GM13976 (cell line): ENCODE measurements around the gene ADGRL1.
"Not testable (repeated sequence)": the region's sequence is repeated elsewhere in the genome, so short reads cannot be mapped to it uniquely, and the experiment has no call there.

Experiments
- DNase-seq: peaks from one replicate; pipeline ENCODE4 v3.0.0; 2012; ENCODE audit warnings: low spot score
- in situ Hi-C: fragments of 300-500 bp; cut with MboI; formaldehyde crosslinking; loops from one replicate; pipeline ENCODE4 v1.12.0; 2022; ENCODE audit warnings: low sequenced_read_pairs, mixed read lengths, inconsistent platforms; ENCODE audit not compliant: unreplicated experiment
- TF ChIP-seq, protein P1 (sequence below): IDR thresholded peaks from 2 replicates; pipeline ENCODE4 v1.5.1; 2012; ENCODE audit warnings: borderline replicate concordance, mild to moderate bottlenecking; ENCODE audit not compliant: insufficient read depth; ENCODE audit errors: extremely low read depth, missing control alignments, control extremely low read depth

The ADGRL1 gene

GRCh38 chr19:14237014-14237941, 31.3 kb upstream of the ADGRL1 start:
- in situ Hi-C loops: no loop called here
- TF ChIP-seq, protein P1, sequence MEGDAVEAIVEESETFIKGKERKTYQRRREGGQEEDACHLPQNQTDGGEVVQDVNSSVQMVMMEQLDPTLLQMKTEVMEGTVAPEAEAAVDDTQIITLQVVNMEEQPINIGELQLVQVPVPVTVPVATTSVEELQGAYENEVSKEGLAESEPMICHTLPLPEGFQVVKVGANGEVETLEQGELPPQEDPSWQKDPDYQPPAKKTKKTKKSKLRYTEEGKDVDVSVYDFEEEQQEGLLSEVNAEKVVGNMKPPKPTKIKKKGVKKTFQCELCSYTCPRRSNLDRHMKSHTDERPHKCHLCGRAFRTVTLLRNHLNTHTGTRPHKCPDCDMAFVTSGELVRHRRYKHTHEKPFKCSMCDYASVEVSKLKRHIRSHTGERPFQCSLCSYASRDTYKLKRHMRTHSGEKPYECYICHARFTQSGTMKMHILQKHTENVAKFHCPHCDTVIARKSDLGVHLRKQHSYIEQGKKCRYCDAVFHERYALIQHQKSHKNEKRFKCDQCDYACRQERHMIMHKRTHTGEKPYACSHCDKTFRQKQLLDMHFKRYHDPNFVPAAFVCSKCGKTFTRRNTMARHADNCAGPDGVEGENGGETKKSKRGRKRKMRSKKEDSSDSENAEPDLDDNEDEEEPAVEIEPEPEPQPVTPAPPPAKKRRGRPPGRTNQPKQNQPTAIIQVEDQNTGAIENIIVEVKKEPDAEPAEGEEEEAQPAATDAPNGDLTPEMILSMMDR: no peak
- no peak for DNase-seq

DNA sequence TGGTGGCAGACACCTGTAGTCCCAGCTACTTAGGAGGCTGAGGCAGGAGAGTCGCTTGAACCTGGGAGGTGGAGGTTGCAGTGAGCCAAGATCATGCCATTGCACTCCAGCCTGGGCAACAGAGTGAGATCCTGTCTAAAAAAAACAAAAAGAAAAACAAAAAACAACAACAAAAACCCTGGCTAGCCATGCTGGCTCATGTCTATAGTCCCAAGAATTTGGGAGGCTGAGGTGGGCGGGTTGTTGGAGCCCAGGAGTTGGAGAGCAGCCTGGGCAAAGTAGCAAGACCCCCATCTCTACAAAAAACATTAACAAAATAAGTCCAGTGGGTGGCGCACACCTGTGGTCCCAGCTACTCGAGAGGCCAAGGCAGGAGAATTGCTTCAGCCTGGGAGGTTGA, 27.0 kb upstream of the ADGRL1 start:
- DNase-seq, in situ Hi-C loops: not testable (repeated sequence)

DNA sequence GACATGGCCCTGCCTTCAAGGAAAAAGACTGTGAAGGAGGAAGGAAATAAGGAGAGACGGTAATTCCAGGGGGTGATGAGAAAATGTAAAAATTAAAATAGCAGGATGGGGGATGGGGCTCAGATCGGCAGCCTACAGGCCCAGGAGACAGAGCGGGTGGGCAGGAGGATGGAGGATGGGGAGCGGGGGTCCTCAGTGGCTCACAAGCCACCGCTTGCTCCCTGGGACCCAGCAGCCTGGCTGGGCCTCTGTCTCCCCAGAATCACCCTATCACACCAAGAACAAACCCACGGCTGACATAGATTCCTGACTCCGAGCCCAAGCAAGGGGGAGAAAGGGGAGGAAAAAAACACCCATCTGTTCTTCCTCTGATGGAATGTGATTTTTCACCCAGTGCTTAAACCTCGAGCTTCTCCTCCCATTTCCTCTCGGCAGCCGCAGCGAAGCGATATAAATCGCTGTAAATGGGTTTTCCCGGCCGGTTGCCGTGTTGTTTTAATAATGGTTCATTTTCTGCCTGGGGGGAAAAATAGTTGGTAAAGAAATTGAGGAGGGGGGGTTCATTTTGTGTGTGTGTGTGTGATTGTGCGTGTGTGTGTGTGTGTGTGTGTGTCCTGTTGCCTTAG, 22.6 kb upstream of the ADGRL1 start:
- in situ Hi-C loops, DNase-seq: not testable (repeated sequence)

- in situ Hi-C loops, DNase-seq: not testable (repeated sequence)
Measured at GRCh38 chr19:14226498-14226897, 20.5 kb upstream of the ADGRL1 start.

- DNase-seq: no peak
- in situ Hi-C loops: no loop called here
- TF ChIP-seq, protein P1: no peak
Measured at GRCh38 chr19:14222886-14223285, 16.9 kb upstream of the ADGRL1 start.

DNA sequence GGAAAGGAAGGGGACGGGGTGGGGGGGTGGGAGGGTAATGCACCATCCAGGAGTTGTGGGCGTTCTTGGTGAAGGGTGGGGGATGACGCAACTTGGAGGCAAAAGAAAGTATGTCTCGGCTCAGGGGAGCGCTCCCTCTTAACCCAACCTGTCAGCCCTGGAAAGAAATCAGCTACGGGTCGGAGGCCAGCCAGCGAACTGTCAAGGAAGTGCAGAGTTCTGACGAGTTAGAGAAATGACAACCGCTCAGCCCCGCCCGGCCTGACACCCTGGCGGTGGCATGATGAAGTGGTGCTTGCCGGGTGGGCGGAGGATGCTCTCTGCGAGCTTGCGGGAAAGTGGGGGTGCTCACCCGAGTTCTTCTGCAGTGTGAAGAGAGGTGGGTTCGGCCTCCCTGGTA, 15.4 kb upstream of the ADGRL1 start:
- peak; percentile 58 for DNase-seq
- in situ Hi-C loops: not testable (repeated sequence)

DNA sequence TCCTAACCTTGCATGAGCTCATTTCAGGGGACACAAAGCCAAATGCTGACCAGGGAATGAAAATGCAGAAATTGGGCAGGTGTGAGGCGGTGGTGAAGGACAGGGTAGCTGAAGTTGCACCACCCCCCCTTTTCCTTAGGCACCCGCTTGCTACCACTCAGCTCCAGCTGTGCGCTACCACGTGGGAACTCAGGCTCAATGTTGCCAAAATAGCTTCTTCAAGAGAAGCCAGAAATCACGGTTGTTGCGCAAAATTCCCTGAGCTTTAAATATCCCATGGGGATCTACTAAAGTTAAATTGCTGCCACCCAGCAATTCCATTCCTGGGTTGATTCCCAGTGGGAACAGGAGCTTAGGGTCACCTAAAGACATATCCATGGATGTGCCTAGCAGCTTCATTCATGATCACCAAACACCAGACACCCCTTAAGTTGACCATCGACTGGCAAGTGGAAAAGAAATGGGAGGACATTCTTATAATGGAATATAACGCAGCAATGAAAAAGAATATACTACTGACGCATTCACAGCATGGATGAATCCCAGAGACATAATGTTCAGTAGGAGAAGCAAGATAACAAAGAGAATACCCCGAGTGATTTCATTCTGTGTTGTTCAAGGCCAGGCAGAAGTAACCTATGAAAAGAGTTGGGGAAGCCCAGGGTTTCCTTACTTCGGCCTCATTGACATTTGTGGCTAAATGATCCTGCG, 12.8 kb upstream of the ADGRL1 start:
- DNase-seq: no peak
- in situ Hi-C loops: no loop called here
- TF ChIP-seq, protein P1: no peak

DNA sequence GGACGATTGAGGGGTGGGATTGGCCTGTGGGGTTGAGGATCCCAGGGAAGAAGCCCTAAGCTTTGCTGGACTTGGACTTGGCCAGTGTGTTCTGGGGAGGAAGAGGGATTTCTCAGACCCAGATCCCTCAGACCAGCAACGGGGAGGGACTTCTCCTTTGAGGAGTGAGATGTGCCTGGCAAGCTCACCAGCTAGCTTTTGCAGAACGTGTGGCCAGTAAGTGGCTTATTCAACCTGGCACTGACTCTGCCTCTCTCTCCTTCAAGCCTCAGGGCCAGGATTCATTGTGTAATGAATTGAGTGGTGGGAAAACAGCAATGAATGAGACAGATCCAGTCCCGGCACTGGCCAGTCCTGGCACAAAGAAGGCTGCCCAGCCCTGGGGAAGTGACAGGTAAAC, 11.9 kb upstream of the ADGRL1 start:
- DNase-seq, in situ Hi-C loops: not testable (repeated sequence)

- no peak for DNase-seq
- TF ChIP-seq, protein P1: no peak
- in situ Hi-C loops: no loop called here
Measured at GRCh38 chr19:14214580-14214979, 8.6 kb upstream of the ADGRL1 start.

- in situ Hi-C loops, DNase-seq: not testable (repeated sequence)
Measured at GRCh38 chr19:14210182-14210581, 4.2 kb upstream of the ADGRL1 start.

DNA sequence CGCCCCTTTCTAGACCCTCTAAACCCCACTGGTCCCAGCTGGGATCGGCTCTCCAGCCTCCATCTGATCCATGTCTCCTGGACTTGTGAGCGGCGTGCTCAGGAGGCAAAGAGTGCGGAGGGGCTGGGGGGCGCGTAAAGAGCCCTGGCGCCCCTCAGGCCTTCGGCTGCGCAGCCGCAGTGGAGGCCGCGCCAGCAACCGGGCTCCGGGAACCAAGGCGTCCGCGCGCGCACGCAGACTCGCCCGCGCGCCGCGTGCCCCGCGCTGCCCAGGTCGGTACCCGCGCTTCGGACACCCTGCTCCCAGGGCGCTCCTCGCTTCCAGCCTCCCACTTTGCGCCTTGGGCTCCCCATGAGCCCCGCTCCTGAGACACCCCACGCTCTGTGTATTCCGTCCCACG, 3.4 kb upstream of the ADGRL1 start:
- in situ Hi-C loops, DNase-seq: not testable (repeated sequence)

DNA sequence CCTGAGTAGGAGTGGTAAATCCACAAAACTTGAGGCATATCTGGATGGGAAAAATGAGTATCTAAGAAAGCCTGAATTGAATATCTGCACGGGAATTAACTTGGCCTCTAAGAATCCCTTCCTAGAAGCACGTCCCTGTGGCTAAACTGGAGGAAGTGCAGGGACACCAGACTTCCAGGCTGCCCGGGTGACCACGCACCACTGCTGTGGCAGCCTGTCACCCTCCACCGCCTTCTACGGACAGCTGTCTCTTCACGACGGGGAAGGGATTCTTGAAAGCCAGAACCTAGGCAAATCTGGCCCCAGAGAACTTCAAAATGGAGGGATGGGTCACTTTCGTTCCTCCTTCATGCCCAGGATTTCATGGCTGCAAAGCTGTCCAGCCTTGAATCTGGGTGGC, 2.5 kb upstream of the ADGRL1 start:
- in situ Hi-C loops, DNase-seq: not testable (repeated sequence)

DNA sequence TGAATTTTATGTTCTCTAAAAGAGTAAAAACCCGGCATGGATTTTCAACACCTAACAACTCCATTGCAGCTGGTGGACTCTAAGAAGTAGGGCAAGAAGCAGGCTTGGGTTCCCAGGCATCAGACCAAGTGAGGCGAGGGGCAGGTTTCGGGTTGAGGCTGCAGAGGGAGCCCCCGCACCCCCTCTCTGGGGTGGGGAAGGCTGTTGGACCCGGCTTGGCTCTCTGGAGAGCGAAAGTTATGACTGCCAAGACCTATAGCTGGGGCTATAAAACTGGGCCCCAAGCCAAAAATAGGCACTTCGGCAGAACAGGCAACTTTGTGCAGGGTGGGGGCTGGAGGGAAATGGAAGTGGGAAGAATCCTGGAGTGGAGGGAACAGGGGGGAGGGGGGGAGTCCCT, 1.8 kb upstream of the ADGRL1 start:
- in situ Hi-C loops, DNase-seq: not testable (repeated sequence)
